CD14-positive monocyte (primary cell): ENCODE data around the gene IL1RL2. TPM values are rescaled to one million over a fixed set of nuclear protein-coding genes. Genes with fewer than 3 reads are reported as not detected.

Experiments used
- DNase-seq, 3 donors: peaks; one replicate each; pipeline ENCODE4 v3.0.0-alpha.2; 2011 to 2022
- H2AFZ ChIP-seq: 2 replicates; pipeline ENCODE4 v1.6.0; 2012; ENCODE audit warnings: mild to moderate bottlenecking, low read depth, low read length, inconsistent platforms; ENCODE audit not compliant: insufficient read depth, poor library complexity, severe bottlenecking
- H3K27ac ChIP-seq, 2 donors: 1 replicate in 1 of 2; 2 replicates in 1 of 2; pipeline ENCODE4 v1.5.1; 2012 to 2013; ENCODE audit warnings: low read length in 2 of 2, control low read depth in 1 of 2, inconsistent platforms in 1 of 2, low read depth in 1 of 2, mild to moderate bottlenecking in 1 of 2
- H3K27me3 ChIP-seq, 2 donors: one replicate each; pipeline versions ENCODE4 v1.6.0 to v1.6.1; 2011 to 2013; ENCODE audit warnings: low read length in 2 of 2; ENCODE audit not compliant: control insufficient read depth in 2 of 2, insufficient read depth in 2 of 2
- H3K36me3 ChIP-seq, 2 donors: replicated peaks in 1 of 2; 1 replicate in 1 of 2; 2 replicates in 1 of 2; pipeline versions ENCODE4 v1.5.1 to v1.6.1; 2012 to 2013; ENCODE audit warnings: low read length in 2 of 2, control low read depth in 1 of 2, inconsistent platforms in 1 of 2, mild to moderate bottlenecking in 1 of 2; ENCODE audit not compliant: insufficient read depth in 2 of 2, control insufficient read depth in 1 of 2
- H3K4me1 ChIP-seq, 2 donors: 1 replicate in 1 of 2; 2 replicates in 1 of 2; pipeline versions ENCODE4 v1.5.1 to v1.6.1; 2012 to 2013; ENCODE audit warnings: low read length in 2 of 2, control low read depth in 1 of 2, inconsistent platforms in 1 of 2, mild to moderate bottlenecking in 1 of 2, moderate library complexity in 1 of 2; ENCODE audit not compliant: insufficient read depth in 2 of 2, control insufficient read depth in 1 of 2
- H3K4me2 ChIP-seq: replicated peaks from 2 replicates; pipeline ENCODE3; 2012; ENCODE audit warnings: low read length, moderate library complexity, mild to moderate bottlenecking; ENCODE audit not compliant: poor library complexity, severe bottlenecking; ENCODE audit errors: extremely low read depth
- H3K4me3 ChIP-seq, 3 experiments: fragments of 200-600 bp in 1 of 3; sonication (generic) in 1 of 3; replicated peaks in 1 of 3; 1 replicate in 2 of 3; 2 replicates in 1 of 3; pipeline ENCODE4 v1.5.1; 2011 to 2013; ENCODE audit warnings: low read length in 3 of 3, mild to moderate bottlenecking in 3 of 3, control low read depth in 2 of 3, low read depth in 2 of 3, inconsistent platforms in 1 of 3, moderate library complexity in 1 of 3
- H3K79me2 ChIP-seq: 2 replicates; pipeline ENCODE4 v1.6.0; 2012; ENCODE audit warnings: mild to moderate bottlenecking, control low read depth, inconsistent platforms, low read length, moderate library complexity; ENCODE audit not compliant: insufficient read depth
- H3K9ac ChIP-seq: 2 replicates; pipeline ENCODE4 v1.6.0; 2017; ENCODE audit warnings: low read length, mild to moderate bottlenecking; ENCODE audit not compliant: insufficient read depth, poor library complexity, severe bottlenecking
- H3K9me3 ChIP-seq, 2 donors: replicated peaks in 1 of 2; 1 replicate in 1 of 2; 2 replicates in 1 of 2; pipeline versions ENCODE4 v1.5.1 to v1.6.1; 2012 to 2013; ENCODE audit warnings: low read length in 2 of 2, control low read depth in 1 of 2; ENCODE audit not compliant: control insufficient read depth in 1 of 2, insufficient read depth in 1 of 2
- H4K20me1 ChIP-seq: 2 replicates; pipeline ENCODE4 v1.6.0; 2012; ENCODE audit warnings: mild to moderate bottlenecking, low read length, control low read depth, moderate library complexity; ENCODE audit not compliant: insufficient read depth
- H3K27ac Mint-ChIP-seq, 7 donors: one replicate each; pipeline ENCODE4 v1.8.0; 2020; ENCODE audit warnings: mild to moderate bottlenecking in 7 of 7, mixed read lengths in 7 of 7, moderate library complexity in 6 of 7, inconsistent platforms in 2 of 7
- H3K27me3 Mint-ChIP-seq, 3 donors: one replicate each; pipeline ENCODE4 v1.8.0; 2021 to 2022; ENCODE audit warnings: low read depth in 3 of 3, mild to moderate bottlenecking in 3 of 3, mixed read lengths in 3 of 3, moderate library complexity in 3 of 3, inconsistent platforms in 1 of 3
- H3K36me3 Mint-ChIP-seq, 2 donors: one replicate each; pipeline ENCODE4 v1.8.0; 2020; ENCODE audit warnings: mixed read lengths in 2 of 2, inconsistent platforms in 1 of 2, mild to moderate bottlenecking in 1 of 2
- H3K4me1 Mint-ChIP-seq: one replicate; pipeline ENCODE4 v1.8.0; 2020; ENCODE audit warnings: mild to moderate bottlenecking, mixed read lengths
- H3K4me3 Mint-ChIP-seq, 2 donors: one replicate each; pipeline ENCODE4 v1.8.0; 2020; ENCODE audit warnings: mild to moderate bottlenecking in 2 of 2, mixed read lengths in 2 of 2, moderate library complexity in 1 of 2
- H3K9me3 Mint-ChIP-seq, 7 donors: one replicate each; pipeline ENCODE4 v1.8.0; 2020 to 2022; ENCODE audit warnings: mixed read lengths in 7 of 7, mild to moderate bottlenecking in 6 of 7, moderate library complexity in 6 of 7, inconsistent platforms in 2 of 7
- WGBS: methylation state at CpG from one replicate; pipeline ENCODE4 v1.1.5; 2013; ENCODE audit warnings: missing lambda C conversion rate; ENCODE audit not compliant: insufficient coverage; 5-methylcytosine and 5-hydroxymethylcytosine counted together
- intact Hi-C, 2 donors: fragments of 100-400 bp; cut with micrococcal nuclease; formaldehyde crosslinking; loops; one replicate each; pipeline versions ENCODE4 v1.15.0 to v1.15.1; 2023
- polyA plus RNA-seq, 3 donors: library from polyadenylated mRNA; depleted of rRNA in 1 of 3; unstranded in 2 of 3; stranded (reverse) in 1 of 3; fragments of 300-500 nt in 2 of 3; fragments of >200 nt in 1 of 3; fragmentation: Illumina TruSeq in 2 of 3; gene quantifications; 1 replicate in 2 of 3; 2 replicates in 1 of 3; pipeline ENCODE4 v1.2.3, GENCODE V29; 2012 to 2021
- TF ChIP-seq, protein P1 (sequence below): fragments of 200-600 bp; IDR thresholded peaks from one replicate; pipeline ENCODE4 v1.8.0; 2022; ENCODE audit warnings: antibody characterized with exemption, mild to moderate bottlenecking

The IL1RL2 gene
- polyA plus RNA-seq, 3 donors: 0.07 to 1.5 TPM; not detected in 1

DNA sequence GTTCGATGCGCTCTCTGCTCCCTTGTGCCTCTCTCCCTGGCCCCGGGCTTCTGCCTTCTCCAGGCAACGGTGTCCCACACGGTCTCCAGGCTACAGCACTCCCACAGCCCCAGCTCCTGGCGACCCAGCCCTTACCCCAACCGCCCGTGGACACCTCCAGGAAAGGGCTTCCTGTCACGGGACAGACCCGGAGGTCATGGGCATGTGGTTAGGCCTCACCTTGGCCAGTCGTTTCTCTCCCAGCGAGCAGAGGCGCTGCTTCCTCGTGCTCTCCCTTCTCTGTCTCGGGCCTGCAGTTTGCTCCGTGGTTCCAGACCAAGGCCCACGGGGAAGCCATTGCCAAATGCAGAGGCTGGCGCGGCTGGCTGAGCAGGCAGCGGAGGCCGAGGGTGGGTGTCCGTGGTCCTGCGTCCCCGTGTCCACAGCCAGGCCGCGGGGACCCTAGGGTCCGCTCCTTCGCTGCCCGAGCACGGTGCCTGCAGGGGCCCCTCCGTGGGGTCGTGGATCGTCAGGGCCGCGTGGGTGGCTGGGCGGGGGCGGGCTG is 63.5 kb downstream of the IL1RL2 start:
- peaks cover 0 to 4% (median 0%) of the 10 kb centered on the region in 7 donors for H3K9me3 Mint-ChIP-seq
- H3K4me1 Mint-ChIP-seq: peaks cover 13% of the 10 kb centered on the region
- H3K4me3 ChIP-seq: no peak overlapping the region
- WGBS: 89% methylated on average over 24 of the region's 37 CpGs
- peaks cover 44 to 63% (median 49%) of the 10 kb centered on the region in 3 donors for H3K27me3 Mint-ChIP-seq
- H3K27ac ChIP-seq: no peak overlapping the region
- H3K27me3 ChIP-seq: peaks cover 17 to 42% of the 10 kb centered on the region in 2 donors
- peak overlapping the region; percentile 78 for H3K4me2 ChIP-seq
- intact Hi-C loops: loop anchor here (5.0 to 10.0 kb wide), 4 partner anchors 64 to 197 kb away; partner anchors contain the start of genes IL18R1 (in 1 of the 2) and IL1RL1 (in 1 of the 2)
- no peak overlapping the region for H2AFZ ChIP-seq
- H3K27ac Mint-ChIP-seq: no peak overlapping the region
- H4K20me1 ChIP-seq: no peaks in the 10 kb centered on the region
- H3K36me3 Mint-ChIP-seq: peaks cover 0 to 2% of the 10 kb centered on the region in 2 donors
- peak overlapping the region in 1 of 2 donors; percentile 62 for H3K4me3 Mint-ChIP-seq
- no peaks in the 10 kb centered on the region for H3K36me3 ChIP-seq
- H3K79me2 ChIP-seq: no peaks in the 10 kb centered on the region
- no peak for DNase-seq
- TF ChIP-seq, protein P1, sequence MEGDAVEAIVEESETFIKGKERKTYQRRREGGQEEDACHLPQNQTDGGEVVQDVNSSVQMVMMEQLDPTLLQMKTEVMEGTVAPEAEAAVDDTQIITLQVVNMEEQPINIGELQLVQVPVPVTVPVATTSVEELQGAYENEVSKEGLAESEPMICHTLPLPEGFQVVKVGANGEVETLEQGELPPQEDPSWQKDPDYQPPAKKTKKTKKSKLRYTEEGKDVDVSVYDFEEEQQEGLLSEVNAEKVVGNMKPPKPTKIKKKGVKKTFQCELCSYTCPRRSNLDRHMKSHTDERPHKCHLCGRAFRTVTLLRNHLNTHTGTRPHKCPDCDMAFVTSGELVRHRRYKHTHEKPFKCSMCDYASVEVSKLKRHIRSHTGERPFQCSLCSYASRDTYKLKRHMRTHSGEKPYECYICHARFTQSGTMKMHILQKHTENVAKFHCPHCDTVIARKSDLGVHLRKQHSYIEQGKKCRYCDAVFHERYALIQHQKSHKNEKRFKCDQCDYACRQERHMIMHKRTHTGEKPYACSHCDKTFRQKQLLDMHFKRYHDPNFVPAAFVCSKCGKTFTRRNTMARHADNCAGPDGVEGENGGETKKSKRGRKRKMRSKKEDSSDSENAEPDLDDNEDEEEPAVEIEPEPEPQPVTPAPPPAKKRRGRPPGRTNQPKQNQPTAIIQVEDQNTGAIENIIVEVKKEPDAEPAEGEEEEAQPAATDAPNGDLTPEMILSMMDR: no peak
- H3K4me1 ChIP-seq: peaks cover 9 to 13% of the 10 kb centered on the region in 2 donors
- no peak overlapping the region for H3K9ac ChIP-seq
- no peaks in the 10 kb centered on the region for H3K9me3 ChIP-seq

DNA sequence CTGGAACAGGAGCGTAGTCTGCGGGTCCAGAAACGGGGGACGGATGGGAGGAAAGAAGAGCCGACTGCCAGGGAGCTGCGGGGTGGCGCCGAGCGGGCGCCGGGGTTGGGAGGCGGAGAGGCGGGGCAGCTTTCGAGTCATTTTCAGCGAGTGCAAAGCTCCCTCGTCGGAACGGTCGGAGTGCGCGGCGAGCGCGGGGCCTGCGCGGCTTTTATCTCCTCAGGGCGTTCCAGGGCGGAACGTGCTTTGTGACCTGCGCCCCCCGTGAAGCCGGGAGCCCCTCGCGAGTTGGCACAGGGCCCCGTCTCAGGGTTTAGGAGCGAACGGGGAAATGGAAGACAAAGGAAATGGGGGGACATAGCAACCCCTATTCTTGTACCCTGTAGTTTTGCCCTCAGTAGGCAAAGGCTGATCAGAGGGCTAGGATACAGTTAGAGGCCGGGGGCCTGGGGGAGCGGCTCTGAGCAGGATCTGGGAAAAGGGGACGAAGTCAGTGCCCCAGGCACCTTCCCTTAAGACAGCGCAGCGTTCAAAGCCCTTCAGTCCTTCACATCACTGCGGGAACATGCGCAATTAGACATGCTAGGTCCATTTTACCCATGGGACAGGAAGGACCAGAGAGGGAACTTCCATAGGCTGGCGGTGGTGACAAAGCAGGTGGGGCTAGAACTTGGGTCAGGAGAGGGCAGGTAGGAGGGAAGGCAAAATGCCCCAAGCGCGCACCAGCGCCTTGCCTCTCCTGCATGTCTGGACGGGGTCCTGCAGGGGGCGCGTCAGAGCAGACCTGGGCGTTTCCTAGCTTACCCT is 64.4 kb downstream of the IL1RL2 start:
- peak; percentile 55 to 70 (median 56) for DNase-seq
- H3K36me3 Mint-ChIP-seq: peaks cover 0 to 2% of the 10 kb centered on the region in 2 donors
- no peaks in the 10 kb centered on the region for H4K20me1 ChIP-seq
- peak overlapping the region in 3 of 7 donors; percentile 71 to 84 (median 81) for H3K27ac Mint-ChIP-seq
- WGBS: 3% methylated on average over 45 of the region's 52 CpGs
- H3K9ac ChIP-seq: peak overlapping the region; percentile 19
- TF ChIP-seq, protein P1: peak; percentile 96
- peak overlapping the region; percentile 78 for H3K4me2 ChIP-seq
- H3K27me3 ChIP-seq: peaks cover 17 to 42% of the 10 kb centered on the region in 2 donors
- H3K9me3 ChIP-seq: no peaks in the 10 kb centered on the region
- H3K27me3 Mint-ChIP-seq: peaks cover 41 to 57% (median 46%) of the 10 kb centered on the region in 3 donors
- H3K9me3 Mint-ChIP-seq: peaks cover 0 to 7% (median 0%) of the 10 kb centered on the region in 7 donors
- H3K79me2 ChIP-seq: no peaks in the 10 kb centered on the region
- H3K27ac ChIP-seq: no peak overlapping the region
- peak overlapping the region; percentile 76 for H2AFZ ChIP-seq
- H3K4me3 Mint-ChIP-seq: peak overlapping the region; percentile 79 to 92
- H3K4me3 ChIP-seq: peak overlapping the region; percentile 0 to 71 (median 1)
- no peaks in the 10 kb centered on the region for H3K36me3 ChIP-seq
- H3K4me1 ChIP-seq: peaks cover 9 to 13% of the 10 kb centered on the region in 2 donors
- peaks cover 13% of the 10 kb centered on the region for H3K4me1 Mint-ChIP-seq
- intact Hi-C loops: loop anchor here (5.0 to 10.0 kb wide), 4 partner anchors 64 to 196 kb away; partner anchors contain the start of genes IL18R1 (in 1 of the 2) and IL1RL1 (in 1 of the 2)
